HepG2 (cell line): ENCODE results near the gene SLA2. TPM values are rescaled to one million over a fixed set of nuclear protein-coding genes. Genes with fewer than 3 reads are reported as not detected.

ENCODE experiments used
- AHDC1 ChIP-seq: sonication (generic); formaldehyde crosslinking; IDR thresholded peaks from 2 replicates; pipeline ENCODE4 v1.5.1; 2020; ENCODE audit warnings: mild to moderate bottlenecking, missing genetic modification reagents, borderline replicate concordance
- CBX1 ChIP-seq: IDR thresholded peaks from one replicate; pipeline ENCODE4 v1.6.1; 2016; ENCODE audit warnings: antibody characterized with exemption, low read depth
- FOXA3 ChIP-seq: IDR thresholded peaks from 2 replicates; pipeline ENCODE4 v1.6.1; 2016; ENCODE audit warnings: missing genetic modification reagents, missing compliant biosample characterization
- HOMEZ ChIP-seq: IDR thresholded peaks from 2 replicates; pipeline ENCODE4 v1.6.1; 2016; ENCODE audit warnings: low read depth
- MZF1 ChIP-seq: sonication (generic); formaldehyde crosslinking; IDR thresholded peaks from 2 replicates; pipeline ENCODE4 v1.8.1; 2023; ENCODE audit warnings: mild to moderate bottlenecking, missing genetic modification reagents, borderline replicate concordance
- RARA ChIP-seq: IDR thresholded peaks from 2 replicates; pipeline ENCODE4 v1.6.1; 2016; ENCODE audit warnings: missing genetic modification reagents, missing compliant biosample characterization
- SIN3A ChIP-seq: IDR thresholded peaks from 2 replicates; pipeline ENCODE4 v1.6.1; 2011; ENCODE audit warnings: low read depth, mild to moderate bottlenecking, control low read depth, low read length, borderline replicate concordance
- SP4 ChIP-seq: sonication (generic); formaldehyde crosslinking; IDR thresholded peaks from 2 replicates; pipeline ENCODE4 v1.8.1; 2023; ENCODE audit warnings: mild to moderate bottlenecking, missing genetic modification reagents
- TBL1XR1 ChIP-seq: fragments of 150-350 bp; IDR thresholded peaks from 2 replicates; pipeline ENCODE4 v1.6.1; 2014; ENCODE audit warnings: borderline replicate concordance, low read length; ENCODE audit not compliant: partially characterized antibody
- YEATS4 ChIP-seq: sonication (generic); formaldehyde crosslinking; IDR thresholded peaks from 2 replicates; pipeline ENCODE4 v1.4.0; 2020; ENCODE audit warnings: missing genetic modification reagents, borderline replicate concordance
- polyA plus RNA-seq, 8 experiments: library from polyadenylated mRNA; depleted of rRNA in 3 of 8; stranded (reverse) in 7 of 8; unstranded in 1 of 8; fragments of >200 nt; fragmentation: Illumina TruSeq in 4 of 8; extraction: Trizol in 4 of 8; gene quantifications; 2 replicates each; pipeline versions ENCODE4 v1.2.1 to v1.2.3, GENCODE V29; 2011 to 2016; ENCODE audit warnings: low read depth in 4 of 8, missing spikeins in 1 of 8, mixed read lengths in 1 of 8; ENCODE audit not compliant: insufficient read depth in 1 of 8
- total RNA-seq, 5 experiments: library from RNA; depleted of rRNA; stranded (reverse); fragments of >200 nt; fragmentation: Illumina TruSeq; extraction: Trizol; gene quantifications; 2 replicates each; pipeline ENCODE4 v1.2.3, GENCODE V29; 2016; ENCODE audit warnings: low read depth in 1 of 5
- TF ChIP-seq, protein P1 (sequence below): sonication (generic); formaldehyde crosslinking; IDR thresholded peaks from 2 replicates; pipeline ENCODE4 v1.5.1; 2020; ENCODE audit warnings: mild to moderate bottlenecking, moderate library complexity, missing genetic modification reagents
- TF ChIP-seq, protein P2 (sequence below): sonication (generic); formaldehyde crosslinking; conservative IDR thresholded peaks from 2 replicates; pipeline ENCODE4 v1.8.0; 2022; ENCODE audit warnings: missing genetic modification reagents
- TF ChIP-seq, protein P3 (sequence below): sonication (generic); formaldehyde crosslinking; IDR thresholded peaks from 2 replicates; pipeline ENCODE4 v1.9.0; 2022; ENCODE audit warnings: low read depth, missing genetic modification reagents

SLA2 gene
- total and polyA plus RNA-seq, 2 of the 13 experiments (the other 11 are each of a cell fraction or from before 2014, with no cell fraction given), result 1.6 to 3.6 TPM

GRCh38 chr20:36647196-36648121 is 1.5 kb upstream of the SLA2 start (continued):
- no peak for TF ChIP-seq MZF1 (CRISPR knock-in tag)
- peak; percentile 68; the same call in 1 of the 2 replicates for TF ChIP-seq HOMEZ (CRISPR knock-in tag)
- TF ChIP-seq SIN3A, result no peak
- no peak for TF ChIP-seq SP4 (CRISPR knock-in tag)
- TF ChIP-seq TBL1XR1, result no peak
- TF ChIP-seq YEATS4 (CRISPR knock-in tag), result no peak
- TF ChIP-seq CBX1, result no peak
- TF ChIP-seq RARA (CRISPR knock-in tag), result no peak
- no peak for TF ChIP-seq FOXA3 (CRISPR knock-in tag)
- TF ChIP-seq, protein P1, sequence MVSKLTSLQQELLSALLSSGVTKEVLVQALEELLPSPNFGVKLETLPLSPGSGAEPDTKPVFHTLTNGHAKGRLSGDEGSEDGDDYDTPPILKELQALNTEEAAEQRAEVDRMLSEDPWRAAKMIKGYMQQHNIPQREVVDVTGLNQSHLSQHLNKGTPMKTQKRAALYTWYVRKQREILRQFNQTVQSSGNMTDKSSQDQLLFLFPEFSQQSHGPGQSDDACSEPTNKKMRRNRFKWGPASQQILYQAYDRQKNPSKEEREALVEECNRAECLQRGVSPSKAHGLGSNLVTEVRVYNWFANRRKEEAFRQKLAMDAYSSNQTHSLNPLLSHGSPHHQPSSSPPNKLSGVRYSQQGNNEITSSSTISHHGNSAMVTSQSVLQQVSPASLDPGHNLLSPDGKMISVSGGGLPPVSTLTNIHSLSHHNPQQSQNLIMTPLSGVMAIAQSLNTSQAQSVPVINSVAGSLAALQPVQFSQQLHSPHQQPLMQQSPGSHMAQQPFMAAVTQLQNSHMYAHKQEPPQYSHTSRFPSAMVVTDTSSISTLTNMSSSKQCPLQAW (CRISPR knock-in tag), result no peak
- TF ChIP-seq, protein P2, sequence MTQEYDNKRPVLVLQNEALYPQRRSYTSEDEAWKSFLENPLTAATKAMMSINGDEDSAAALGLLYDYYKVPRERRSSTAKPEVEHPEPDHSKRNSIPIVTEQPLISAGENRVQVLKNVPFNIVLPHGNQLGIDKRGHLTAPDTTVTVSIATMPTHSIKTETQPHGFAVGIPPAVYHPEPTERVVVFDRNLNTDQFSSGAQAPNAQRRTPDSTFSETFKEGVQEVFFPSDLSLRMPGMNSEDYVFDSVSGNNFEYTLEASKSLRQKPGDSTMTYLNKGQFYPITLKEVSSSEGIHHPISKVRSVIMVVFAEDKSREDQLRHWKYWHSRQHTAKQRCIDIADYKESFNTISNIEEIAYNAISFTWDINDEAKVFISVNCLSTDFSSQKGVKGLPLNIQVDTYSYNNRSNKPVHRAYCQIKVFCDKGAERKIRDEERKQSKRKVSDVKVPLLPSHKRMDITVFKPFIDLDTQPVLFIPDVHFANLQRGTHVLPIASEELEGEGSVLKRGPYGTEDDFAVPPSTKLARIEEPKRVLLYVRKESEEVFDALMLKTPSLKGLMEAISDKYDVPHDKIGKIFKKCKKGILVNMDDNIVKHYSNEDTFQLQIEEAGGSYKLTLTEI (CRISPR knock-in tag), result no peak
- TF ChIP-seq, protein P3, sequence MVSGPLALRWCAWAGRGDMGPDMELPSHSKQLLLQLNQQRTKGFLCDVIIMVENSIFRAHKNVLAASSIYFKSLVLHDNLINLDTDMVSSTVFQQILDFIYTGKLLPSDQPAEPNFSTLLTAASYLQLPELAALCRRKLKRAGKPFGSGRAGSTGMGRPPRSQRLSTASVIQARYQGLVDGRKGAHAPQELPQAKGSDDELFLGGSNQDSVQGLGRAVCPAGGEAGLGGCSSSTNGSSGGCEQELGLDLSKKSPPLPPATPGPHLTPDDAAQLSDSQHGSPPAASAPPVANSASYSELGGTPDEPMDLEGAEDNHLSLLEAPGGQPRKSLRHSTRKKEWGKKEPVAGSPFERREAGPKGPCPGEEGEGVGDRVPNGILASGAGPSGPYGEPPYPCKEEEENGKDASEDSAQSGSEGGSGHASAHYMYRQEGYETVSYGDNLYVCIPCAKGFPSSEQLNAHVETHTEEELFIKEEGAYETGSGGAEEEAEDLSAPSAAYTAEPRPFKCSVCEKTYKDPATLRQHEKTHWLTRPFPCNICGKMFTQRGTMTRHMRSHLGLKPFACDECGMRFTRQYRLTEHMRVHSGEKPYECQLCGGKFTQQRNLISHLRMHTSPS (CRISPR knock-in tag), result no peak
- TF ChIP-seq AHDC1 (CRISPR knock-in tag), result no peak
